GM21576 (cell line): Measurements from ENCODE around the gene LCE7A.

ENCODE experiments used
- ATAC-seq: cut with Tn5 transposase; IDR thresholded peaks from one replicate; pipeline ENCODE4 v1.9.1; 2021; ENCODE audit warnings: mild to moderate bottlenecking, moderate library complexity; ENCODE audit not compliant: unreplicated experiment

The LCE7A gene

GRCh38 chr1:152859696-152860095 is at the start of gene LCE7A:
LCE7A (plus strand) TSS chr1:152859996; CDS start chr1:152860698, 702 bp downstream.
- ATAC-seq = no peak

- ATAC-seq = no peak
Measured at GRCh38 chr1:152811050-152811449, 48.7 kb upstream of the LCE7A start.

GRCh38 chr1:152811671-152812070 is 48.1 kb upstream of the LCE7A start, which contains the start of gene LCE1B:
LCE1B (plus strand) TSS chr1:152811971; CDS start chr1:152812447, 476 bp downstream.
- no peak for ATAC-seq

- no peak for ATAC-seq
Measured at GRCh38 chr1:152817309-152817708, 42.5 kb upstream of the LCE7A start.

- ATAC-seq = no peak
Measured at GRCh38 chr1:152823294-152823693, 36.5 kb upstream of the LCE7A start.

GRCh38 chr1:152824964-152825363 is 34.8 kb upstream of the LCE7A start:
- ATAC-seq = no peak

GRCh38 chr1:152827173-152827572 is 32.6 kb upstream of the LCE7A start, which contains the start of gene LCE1A:
LCE1A (plus strand) TSS chr1:152827473; CDS start chr1:152827473, 0 bp downstream.
- ATAC-seq = no peak

GRCh38 chr1:152836870-152837269 is 22.9 kb upstream of the LCE7A start:
- no peak for ATAC-seq

GRCh38 chr1:152842556-152842955 is 17.2 kb upstream of the LCE7A start, which contains the start of gene LCE6A:
LCE6A (plus strand) TSS chr1:152842856; CDS start chr1:152843521, 665 bp downstream.
- ATAC-seq = no peak

GRCh38 chr1:152855661-152856060 is 4.1 kb upstream of the LCE7A start:
- ATAC-seq = no peak

- no peak for ATAC-seq
Measured at GRCh38 chr1:152858062-152858461, 1.7 kb upstream of the LCE7A start.

- no peak for ATAC-seq
Measured at GRCh38 chr1:152860129-152860528, 333 bp downstream of the LCE7A start.

- no peak for ATAC-seq
Measured at GRCh38 chr1:152861374-152861773, 1.6 kb downstream of the LCE7A start.

- no peak for ATAC-seq
Measured at GRCh38 chr1:152864443-152864842, 4.6 kb downstream of the LCE7A start.

- no peak for ATAC-seq
Measured at GRCh38 chr1:152866321-152866720, 6.5 kb downstream of the LCE7A start.

GRCh38 chr1:152869808-152870419 is 10.1 kb downstream of the LCE7A start:
- ATAC-seq = no peak

- ATAC-seq = no peak
Measured at GRCh38 chr1:152870831-152871730, 11.3 kb downstream of the LCE7A start.

- no peak for ATAC-seq
Measured at GRCh38 chr1:152871731-152872126, 11.9 kb downstream of the LCE7A start.

- no peak for ATAC-seq
Measured at GRCh38 chr1:152873495-152873894, 13.7 kb downstream of the LCE7A start.

- no peak for ATAC-seq
Measured at GRCh38 chr1:152876827-152877226, 17.0 kb downstream of the LCE7A start.

GRCh38 chr1:152878042-152878441 is 18.2 kb downstream of the LCE7A start, which contains the start of gene SMCP:
SMCP (plus strand) TSS chr1:152878322; CDS start chr1:152884423, 6,101 bp downstream.
- no peak for ATAC-seq
